AG04450 (cell line): Measurements from ENCODE around the gene MTHFSD. TPM values are rescaled to one million over a fixed set of nuclear protein-coding genes. Genes with fewer than 3 reads are reported as not detected.
A peak's percentile ranks its signal among the peaks of the same experiment; 100 is the strongest.

Experiments
- CTCF ChIA-PET: fragments of 300-600, 350-600 bp; formaldehyde crosslinking; extraction: SDS; loops from one replicate; lab custom pipeline; 2022; ENCODE audit warnings: antibody characterized with exemption, inconsistent platforms; lab: Charles Lee
- POLR2A ChIA-PET: fragments of 350-600 bp; formaldehyde crosslinking; extraction: SDS; loops from one replicate; lab custom pipeline; 2021; ENCODE audit warnings: antibody characterized with exemption, inconsistent platforms; lab: Yijun Ruan, JAX
- DNase-seq: peaks from one replicate; pipeline ENCODE4 v3.0.0-alpha.2; 2011; ENCODE audit warnings: low read depth, low spot score
- H3K27ac ChIP-seq: one replicate; pipeline ENCODE4 v1.5.1; 2012; ENCODE audit warnings: low read depth, low read length, control low read depth
- H3K27me3 ChIP-seq: one replicate; pipeline ENCODE4 v1.6.0; 2012; ENCODE audit warnings: low read length; ENCODE audit not compliant: control insufficient read depth, insufficient read depth
- H3K4me3 ChIP-seq: 2 replicates; pipeline ENCODE4 v1.5.1; 2011; ENCODE audit warnings: mild to moderate bottlenecking, low read depth, low read length, control low read depth
- H3K9me3 ChIP-seq: 2 replicates; pipeline ENCODE4 v1.5.1; 2012; ENCODE audit warnings: low read length; ENCODE audit not compliant: control insufficient read depth, insufficient read depth
- polyA plus RNA-seq: library from polyadenylated mRNA; depleted of rRNA; stranded (reverse); fragments of >200 nt; gene quantifications from 2 replicates; pipeline ENCODE4 v1.2.3, GENCODE V29; 2011
- TF ChIP-seq, protein P1 (sequence below): IDR thresholded peaks from 2 replicates; pipeline ENCODE4 v1.5.1; 2011; ENCODE audit warnings: low read depth, low read length, control low read depth, inconsistent platforms

Gene MTHFSD
- polyA plus RNA-seq, 1 experiment = 16.7 TPM

DNA sequence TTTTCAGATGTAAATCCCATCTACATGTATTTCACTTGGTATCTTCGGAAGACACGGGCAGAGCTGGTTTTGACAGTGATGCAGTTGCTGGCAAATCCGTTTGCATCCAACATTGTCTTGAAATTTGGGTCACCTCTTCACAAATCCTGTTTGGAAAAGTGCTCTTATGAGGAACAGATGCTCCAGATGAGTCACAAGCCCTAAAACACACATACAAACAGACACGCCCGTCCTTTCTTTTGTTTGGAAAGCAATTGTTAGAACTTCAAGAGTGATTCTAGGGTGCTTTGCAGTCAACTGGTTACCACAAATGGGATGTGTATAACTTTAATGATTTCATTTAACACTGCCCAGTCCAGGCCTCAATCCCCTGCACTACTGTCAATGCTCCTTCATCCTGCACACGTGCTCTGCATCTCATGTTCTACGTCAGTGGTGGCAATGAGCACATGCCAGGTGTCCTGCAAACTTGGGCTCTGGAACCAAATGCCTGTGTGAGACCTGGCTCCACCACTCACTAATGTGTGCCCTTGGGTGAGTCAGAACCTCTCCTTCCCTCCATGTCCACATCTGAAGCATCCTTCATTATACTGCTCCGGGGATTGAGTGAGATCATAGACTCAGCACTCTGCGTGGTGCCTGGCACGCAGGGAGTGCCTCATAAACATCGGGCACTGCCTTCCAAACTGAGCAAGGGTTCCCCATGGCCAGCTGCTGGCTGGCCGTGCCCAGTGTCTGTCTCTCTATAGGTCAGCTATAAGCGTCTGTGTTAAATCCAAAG lies 64.0 kb downstream of the MTHFSD start:
- H3K9me3 ChIP-seq = peaks cover 9% of the 10 kb centered on the region
- POLR2A ChIA-PET = no interaction called here
- TF ChIP-seq, protein P1, sequence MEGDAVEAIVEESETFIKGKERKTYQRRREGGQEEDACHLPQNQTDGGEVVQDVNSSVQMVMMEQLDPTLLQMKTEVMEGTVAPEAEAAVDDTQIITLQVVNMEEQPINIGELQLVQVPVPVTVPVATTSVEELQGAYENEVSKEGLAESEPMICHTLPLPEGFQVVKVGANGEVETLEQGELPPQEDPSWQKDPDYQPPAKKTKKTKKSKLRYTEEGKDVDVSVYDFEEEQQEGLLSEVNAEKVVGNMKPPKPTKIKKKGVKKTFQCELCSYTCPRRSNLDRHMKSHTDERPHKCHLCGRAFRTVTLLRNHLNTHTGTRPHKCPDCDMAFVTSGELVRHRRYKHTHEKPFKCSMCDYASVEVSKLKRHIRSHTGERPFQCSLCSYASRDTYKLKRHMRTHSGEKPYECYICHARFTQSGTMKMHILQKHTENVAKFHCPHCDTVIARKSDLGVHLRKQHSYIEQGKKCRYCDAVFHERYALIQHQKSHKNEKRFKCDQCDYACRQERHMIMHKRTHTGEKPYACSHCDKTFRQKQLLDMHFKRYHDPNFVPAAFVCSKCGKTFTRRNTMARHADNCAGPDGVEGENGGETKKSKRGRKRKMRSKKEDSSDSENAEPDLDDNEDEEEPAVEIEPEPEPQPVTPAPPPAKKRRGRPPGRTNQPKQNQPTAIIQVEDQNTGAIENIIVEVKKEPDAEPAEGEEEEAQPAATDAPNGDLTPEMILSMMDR = no peak
- no peaks in the 10 kb centered on the region for H3K27me3 ChIP-seq
- CTCF ChIA-PET = no interaction called here
- no peak overlapping the region for H3K4me3 ChIP-seq
- H3K27ac ChIP-seq = no peak overlapping the region
- no peak for DNase-seq

- TF ChIP-seq, protein P1 = no peak
- no peak for DNase-seq
- CTCF ChIA-PET = no interaction called here
- Histone ChIP-seq H3K27ac (no peak overlapping the region), H3K9me3 (peaks cover 19% of the 10 kb centered on the region), H3K4me3 (no peak overlapping the region), H3K27me3 (no peaks in the 10 kb centered on the region)
- POLR2A ChIA-PET = no interaction called here
These were observed 69.3 kb downstream of the MTHFSD start for GRCh38 chr16:86485746-86486145.

DNA sequence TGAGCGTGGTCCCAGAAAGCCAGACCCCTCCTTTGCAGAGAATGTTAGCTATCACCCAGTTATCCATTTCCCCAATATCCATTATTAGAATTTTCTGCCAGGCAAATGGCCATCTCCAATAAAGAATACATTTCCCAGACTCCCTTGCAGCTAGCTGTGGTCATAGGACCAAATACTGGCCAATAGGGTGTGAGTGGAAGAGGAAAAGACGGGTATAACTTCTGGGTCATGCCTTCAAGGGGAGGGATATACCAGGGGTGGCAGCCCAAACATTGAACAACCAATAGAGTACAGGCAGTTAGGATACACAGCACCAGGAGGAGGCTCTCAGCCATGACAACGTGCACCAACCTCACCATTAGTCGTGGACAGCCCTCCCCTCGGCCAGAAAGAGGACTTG lies 70.8 kb downstream of the MTHFSD start:
- Histone ChIP-seq H3K27me3 (no peaks in the 10 kb centered on the region), H3K9me3 (peaks cover 17% of the 10 kb centered on the region), H3K27ac (no peak overlapping the region), H3K4me3 (no peak overlapping the region)
- TF ChIP-seq, protein P1 = no peak
- CTCF ChIA-PET = no interaction called here
- POLR2A ChIA-PET = interaction anchor here (1.1 kb wide), 1 partner anchor 87 kb away, joined by 3 read pairs; no protein-coding TSS in a partner anchor
- no peak for DNase-seq

DNA sequence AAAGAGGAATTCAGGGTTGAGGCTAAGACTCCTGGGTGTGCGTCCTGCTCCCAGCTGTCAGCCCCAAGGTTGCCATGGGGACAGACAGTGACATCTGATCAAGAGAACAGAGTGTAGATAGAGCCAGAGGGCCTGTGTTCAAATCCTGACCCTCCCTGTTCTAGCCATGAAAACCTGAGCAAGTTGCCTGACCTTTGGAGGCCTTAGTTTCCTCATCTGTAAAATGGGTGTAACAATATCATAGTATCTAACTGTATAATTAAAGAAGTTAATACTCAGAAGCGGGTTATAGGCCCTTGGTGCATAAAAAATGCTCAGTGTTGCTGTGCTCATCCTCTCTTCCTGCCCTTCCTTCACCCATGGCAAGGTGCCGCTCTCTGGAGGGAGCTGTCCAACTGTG lies 73.4 kb downstream of the MTHFSD start:
- Histone ChIP-seq H3K4me3 (no peak overlapping the region), H3K27me3 (no peaks in the 10 kb centered on the region), H3K9me3 (peaks cover 17% of the 10 kb centered on the region), H3K27ac (no peak overlapping the region)
- TF ChIP-seq, protein P1 = no peak
- ChIA-PET POLR2A (no interaction called here), CTCF (interaction anchor here (1.6 kb wide), 1 partner anchor 409 kb away, joined by 5 read pairs; no protein-coding TSS in a partner anchor)
- DNase-seq = no peak

DNA sequence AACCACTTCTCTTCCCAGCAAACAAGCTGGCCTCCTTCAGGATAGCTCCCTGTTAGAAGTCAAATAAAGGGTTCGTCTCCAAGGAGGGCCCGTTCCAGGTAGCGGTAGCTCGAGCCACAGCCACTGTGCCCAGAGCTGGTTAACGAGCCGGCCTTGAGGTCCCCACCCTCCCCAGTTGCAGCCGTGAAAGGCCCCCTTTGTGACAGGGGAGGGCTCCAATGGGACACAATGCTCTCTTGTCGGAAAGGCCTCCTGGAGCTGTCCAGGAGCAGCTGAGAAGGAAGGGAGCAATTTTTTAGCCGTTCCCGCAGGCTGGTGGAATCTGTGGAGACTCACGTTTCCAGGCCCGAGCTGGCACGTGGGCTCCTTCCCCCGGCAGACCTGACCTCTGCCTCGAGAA lies 74.6 kb downstream of the MTHFSD start:
- DNase-seq = no peak
- CTCF ChIA-PET = no interaction called here
- TF ChIP-seq, protein P1 = no peak
- Histone ChIP-seq H3K27ac (peak overlapping the region; percentile 21), H3K27me3 (no peaks in the 10 kb centered on the region), H3K4me3 (no peak overlapping the region), H3K9me3 (peaks cover 16% of the 10 kb centered on the region)
- POLR2A ChIA-PET = no interaction called here
